Measurements from ENCODE around the gene EPHA4.
"Not testable (repeated sequence)": the region's sequence is repeated elsewhere in the genome, so short reads cannot be mapped to it uniquely, and the experiment has no call there.

EPHA4 gene

DNA sequence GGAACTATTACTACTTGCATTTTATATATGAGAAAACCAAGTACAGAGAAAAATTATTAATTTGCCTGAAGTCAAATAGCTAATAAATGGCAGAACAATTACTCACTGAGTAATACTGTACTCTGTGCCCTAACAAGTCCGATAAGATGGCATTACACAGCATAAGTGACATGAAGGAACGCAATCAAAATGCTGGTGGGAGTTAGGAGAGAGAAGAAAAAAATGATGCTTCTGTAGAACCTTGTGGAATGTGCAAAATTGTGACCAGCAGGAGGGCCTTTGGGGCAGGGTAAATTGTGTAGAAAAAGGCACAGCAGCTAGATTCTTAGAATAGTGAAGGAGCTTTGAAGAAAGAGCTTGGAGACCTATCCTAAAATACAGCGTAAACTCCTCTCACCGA, 32.9 kb downstream of the EPHA4 start:
- DNase-seq (ENCODE audit: low spot score) = no peak

DNA sequence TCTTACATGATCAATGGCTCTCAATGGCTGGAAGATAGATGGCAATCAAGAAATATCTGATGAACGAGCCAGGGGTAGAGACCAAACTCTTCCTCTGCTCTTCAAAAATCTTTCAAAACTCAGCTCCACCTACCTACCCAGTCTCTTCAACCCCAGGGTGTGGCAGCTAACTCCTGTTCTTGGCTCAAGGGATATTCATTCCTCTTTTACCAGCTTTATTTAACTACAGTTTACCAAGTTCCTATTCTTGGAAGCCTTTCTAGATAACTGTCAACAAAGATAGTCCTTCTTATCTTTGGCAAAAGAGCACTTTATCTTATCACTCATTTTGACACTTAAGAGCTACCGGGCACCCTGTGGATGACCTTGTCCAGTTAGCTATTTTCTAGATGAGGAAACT, 36.3 kb downstream of the EPHA4 start:
- no peak for DNase-seq (ENCODE audit: low spot score)

DNA sequence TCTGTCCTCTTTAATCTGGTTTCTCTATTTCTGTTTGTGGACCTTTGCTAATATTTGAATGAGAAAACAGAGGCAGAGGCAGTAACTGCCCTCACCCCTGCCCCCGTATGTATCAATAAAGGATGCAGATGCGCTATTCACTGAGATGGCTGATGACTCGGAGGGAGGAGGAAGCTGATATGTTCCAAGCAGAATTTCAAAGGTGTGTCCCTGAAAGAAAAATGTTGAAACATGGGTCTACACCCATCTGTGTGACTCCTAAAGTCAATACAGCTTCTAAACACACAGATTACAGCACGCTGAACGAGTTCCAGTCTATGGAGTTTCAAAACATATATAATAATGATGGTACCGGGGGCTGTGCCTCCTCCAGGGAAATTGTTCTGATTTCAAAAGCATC, 38.8 kb downstream of the EPHA4 start:
- no peak for DNase-seq (ENCODE audit: low spot score)

DNA sequence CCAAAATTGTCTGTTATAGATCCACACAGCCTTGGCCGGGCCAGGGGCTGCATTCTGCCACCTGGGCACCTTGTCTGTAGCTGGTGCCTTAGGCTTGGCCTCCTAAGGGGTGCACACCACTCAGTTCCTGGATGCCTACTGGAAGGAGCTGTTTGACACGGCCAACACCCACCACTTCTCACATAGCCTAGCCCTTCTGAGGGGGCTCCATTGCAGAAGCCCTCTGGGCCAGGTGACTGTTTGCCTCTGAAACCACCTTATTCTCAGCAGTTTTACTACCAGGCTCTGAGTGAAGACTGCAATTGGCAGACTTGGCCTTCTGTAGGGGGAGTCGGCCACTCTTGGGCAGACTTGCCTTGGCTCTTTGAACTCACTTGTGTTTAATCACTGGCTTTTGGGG, 39.5 kb downstream of the EPHA4 start:
- DNase-seq (ENCODE audit: low spot score) = no peak

DNA sequence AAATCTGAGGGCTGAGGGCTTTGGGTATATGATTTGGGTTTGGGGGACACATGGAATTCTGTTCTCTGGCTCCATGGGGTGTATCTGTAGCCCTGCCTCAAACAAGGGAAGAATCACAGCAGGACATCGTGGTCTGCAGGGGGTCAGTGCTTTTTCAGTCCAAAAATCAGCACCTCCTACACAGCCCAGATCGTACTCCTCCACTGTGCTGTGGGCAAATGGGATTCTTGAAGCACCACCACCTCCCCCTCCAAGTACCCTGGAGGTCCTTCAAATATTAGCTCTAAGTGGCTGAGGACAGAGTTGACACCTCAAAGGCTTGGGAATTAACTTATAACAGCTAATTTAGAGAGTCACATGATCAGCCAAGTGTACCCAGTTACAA, 41.5 kb downstream of the EPHA4 start:
- DNase-seq (ENCODE audit: low spot score) = no peak

DNA sequence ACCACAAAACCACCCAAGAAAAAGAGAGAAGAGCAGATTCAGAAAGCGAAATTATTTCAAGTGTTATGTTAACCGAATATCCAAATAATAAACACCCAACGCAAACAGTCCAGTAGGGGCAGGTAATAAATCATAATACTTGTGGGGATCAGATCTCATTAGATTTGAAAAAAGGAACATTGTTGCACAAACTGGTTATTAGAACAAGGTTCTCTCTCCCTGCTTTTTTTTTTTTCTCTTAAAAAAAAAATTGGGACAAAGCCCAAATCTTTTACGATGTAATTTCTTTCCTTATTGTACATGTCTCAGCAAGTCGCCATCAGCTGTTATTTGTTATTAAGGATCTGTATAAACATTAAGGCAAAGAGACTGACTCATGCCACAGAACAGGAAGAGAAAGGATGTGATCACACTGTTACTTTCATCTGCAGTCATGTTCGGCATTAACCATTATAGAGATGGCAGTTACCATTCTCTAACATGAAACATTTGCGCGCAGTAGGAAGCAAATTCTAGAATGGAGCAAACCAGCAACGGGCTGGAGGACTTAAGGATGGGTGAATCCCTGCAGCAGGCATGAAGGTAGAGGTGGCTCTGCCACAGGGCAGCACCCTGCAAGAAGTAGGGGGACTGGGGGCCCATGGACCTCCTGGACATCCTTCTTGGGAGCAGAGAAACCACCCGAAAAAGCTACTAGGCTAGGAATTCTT, 42.0 kb downstream of the EPHA4 start:
- DNase-seq (ENCODE audit: low spot score) = no peak

DNA sequence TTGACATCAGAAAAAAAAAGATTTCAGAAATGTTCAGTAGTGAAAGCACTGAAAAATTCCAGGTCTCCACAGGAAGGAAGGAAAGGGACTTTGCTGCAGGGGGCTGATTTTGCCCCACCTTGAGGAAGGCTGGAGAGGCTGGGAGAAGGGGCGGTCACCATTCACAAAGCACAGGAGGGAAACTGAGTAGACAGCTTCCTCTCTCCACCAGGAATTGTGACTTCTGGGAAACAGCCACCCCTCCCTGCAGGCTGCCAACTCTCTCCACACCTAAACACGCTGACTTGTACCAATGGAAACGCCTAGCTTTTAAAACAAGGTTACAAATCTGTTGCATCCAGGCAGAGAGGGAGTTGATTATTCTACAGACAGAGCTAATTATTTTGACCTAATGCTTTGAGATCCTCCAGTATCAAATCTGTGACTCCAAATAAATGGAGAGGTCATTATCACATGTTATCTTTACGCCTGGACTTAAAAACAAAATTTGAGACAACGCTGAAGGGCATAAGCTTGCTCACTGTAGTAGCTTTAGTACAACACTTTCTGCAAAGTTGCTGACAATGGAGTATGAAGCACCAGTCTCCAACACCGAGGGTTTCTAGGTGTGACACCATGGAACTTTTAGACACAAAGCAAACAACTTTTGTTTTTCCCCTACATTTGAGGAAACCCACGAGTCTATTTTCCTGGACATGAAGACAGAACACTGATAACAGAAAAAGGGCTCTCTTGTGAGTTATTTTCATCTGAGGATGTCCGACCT, 42.7 kb downstream of the EPHA4 start:
- no peak for DNase-seq (ENCODE audit: low spot score)

- no peak for DNase-seq (ENCODE audit: low spot score)
These were observed 44.3 kb downstream of the EPHA4 start for GRCh38 chr2:221527776-221528309.

DNA sequence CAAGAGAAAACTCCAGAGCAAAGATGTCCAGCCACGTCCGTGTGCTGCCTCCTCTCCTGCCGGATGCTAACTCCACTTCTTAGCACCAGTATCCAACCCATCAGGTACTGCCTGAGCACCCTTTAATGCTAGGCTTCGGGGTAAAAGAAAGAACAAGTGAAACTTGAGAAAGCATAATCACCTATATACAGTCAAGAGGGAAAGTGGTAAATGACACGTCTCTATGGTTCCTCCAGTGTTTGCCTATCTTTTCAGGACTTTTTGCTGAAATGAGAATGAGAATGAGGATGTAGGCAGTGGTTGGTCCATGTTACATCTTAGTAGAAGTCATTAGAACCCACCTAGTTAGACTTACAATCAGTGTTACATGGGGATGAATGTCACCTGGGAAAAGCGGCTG, 47.9 kb downstream of the EPHA4 start:
- no peak for DNase-seq (ENCODE audit: low spot score)

DNA sequence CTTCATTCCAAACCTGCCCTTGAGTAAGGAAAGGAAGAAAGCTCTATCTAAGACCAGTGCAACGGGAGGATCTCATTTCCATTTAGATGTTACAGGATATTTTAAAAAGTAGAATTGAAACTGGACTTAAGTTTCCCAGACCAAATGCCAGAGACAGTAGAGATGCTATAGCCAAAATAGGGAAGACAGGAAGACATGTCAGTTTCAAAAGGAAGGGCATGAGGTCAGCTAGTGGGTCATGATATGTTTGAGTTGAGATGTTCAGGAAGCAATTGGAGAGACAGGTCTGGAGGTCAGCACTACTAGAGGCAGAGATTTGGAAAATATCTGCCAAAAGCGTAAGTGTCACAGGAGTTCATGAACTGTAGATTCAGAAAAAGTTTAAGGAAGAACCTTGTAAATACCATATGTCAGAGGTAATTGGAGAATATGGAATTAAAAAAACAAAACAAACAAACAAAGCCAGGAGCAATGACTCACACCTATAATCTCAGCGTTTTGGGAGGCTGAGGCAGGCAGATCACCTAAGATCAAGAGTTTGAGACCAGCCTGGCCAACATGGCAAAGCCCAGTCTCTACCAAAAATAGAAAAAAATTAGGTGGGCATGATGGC, 50.8 kb downstream of the EPHA4 start:
- no peak for DNase-seq (ENCODE audit: low spot score)

DNA sequence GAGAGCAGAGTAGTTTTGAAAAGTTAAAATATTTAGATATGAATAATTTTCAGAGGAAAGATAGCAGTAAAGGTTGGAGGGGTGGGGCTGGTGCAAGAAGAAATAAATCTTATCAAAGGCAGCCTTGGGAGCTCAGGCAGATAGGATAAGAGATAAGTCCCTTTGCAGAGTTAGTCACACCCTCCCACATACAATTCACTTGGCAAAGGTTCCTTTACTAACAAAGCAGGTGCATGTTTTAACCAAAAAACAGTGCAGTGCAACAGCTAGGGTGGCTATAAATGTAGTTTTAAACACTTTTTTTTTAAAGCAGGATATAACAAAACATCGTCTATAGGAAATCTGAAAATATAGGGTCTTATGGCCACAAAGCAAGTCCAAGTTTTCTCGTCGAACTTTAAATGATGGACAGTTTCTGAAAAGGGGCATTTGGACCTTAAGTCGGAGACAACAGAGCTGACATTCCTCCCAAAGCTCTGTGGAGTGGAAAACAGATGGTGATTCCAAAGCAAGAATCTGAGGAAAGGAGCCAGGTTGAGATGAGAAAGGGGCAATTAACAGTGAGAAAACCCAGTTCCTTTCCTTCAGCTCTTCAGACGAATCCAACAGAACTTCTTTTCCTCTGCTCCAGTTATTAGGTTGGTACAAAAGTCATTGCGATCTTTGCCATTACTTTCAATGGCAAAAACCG, 53.0 kb downstream of the EPHA4 start:
- DNase-seq (ENCODE audit: low spot score) = no peak

DNA sequence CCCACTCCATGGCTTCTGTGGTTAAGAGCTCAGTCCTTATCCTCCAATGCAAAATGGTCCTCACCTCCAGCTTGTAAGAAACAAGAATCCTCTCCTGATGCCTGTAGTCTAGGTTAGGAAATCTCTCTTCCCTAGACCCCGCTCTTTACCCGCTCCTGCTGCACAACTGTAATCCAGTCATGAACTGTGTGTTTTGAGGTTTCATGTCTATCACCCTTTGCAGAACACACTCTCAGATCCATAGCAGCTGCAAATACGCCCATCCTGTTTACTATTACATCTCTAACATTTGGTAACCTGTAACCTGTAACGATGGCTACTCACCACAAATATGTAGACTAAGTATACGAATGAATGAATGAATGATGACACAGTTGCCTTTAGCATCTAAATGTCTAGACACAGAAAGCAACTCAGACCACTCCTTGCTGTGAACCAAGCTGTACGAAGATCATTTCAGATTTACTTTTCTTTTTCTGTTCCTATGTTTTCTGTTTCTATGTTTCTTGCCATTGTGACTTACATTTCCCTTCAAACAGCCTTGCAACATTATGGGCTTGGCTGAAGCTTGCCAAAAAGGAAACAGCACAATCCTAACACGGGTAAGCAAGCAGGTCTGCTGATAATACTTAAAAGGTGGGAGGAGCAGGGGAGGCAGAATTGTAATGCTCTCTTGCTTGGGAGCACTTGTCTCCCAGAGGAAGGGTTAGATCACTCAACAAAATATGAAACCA, 53.7 kb downstream of the EPHA4 start:
- DNase-seq (ENCODE audit: low spot score) = no peak

DNA sequence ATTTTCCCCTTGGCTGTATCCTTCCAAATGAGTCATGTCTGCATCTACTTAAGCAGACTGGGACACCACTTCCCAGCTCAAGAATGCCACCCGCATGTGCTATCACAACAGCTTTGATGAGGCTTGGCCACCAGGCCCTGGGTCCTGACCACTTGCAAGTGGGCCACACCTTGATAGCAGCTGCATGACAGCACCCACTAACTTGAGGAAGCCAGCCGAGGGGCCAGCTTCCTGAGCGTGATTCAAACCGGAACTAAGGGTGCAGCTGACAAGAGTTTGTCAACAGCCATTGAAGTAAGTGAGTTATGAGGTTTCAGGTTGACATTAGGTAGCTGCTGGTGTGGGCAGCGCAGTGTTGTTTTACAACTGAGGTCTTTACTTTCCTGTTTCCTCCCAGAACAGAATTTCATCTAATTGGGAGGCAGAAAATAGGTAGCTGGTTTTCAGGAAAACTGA, 54.4 kb downstream of the EPHA4 start:
- DNase-seq (ENCODE audit: low spot score) = no peak

GRCh38 chr2:221517146-221517695, 54.9 kb downstream of the EPHA4 start:
- DNase-seq (ENCODE audit: low spot score) = no peak

DNA sequence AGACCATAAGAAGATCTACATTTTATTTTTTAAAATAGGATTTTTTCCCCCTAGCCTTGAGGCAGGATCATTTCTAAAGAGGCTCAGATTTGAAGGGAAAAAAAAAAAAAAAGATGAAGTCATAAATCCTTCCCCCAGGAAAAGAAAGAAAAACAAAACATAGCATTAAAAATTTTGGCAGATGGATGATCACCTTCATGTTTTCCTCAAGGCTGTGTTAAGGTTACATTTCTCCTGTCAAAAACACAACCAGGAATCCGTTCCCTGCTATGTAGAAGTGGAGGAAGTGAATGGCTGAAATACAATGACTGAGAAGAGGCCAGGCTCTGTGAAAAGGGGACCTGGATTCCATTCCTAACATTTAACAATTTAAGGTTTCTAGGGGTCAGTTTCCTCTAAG, 56.2 kb downstream of the EPHA4 start:
- no peak for DNase-seq (ENCODE audit: low spot score)

- no peak for DNase-seq (ENCODE audit: low spot score)
These were observed 57.6 kb downstream of the EPHA4 start for GRCh38 chr2:221514305-221515040.

DNA sequence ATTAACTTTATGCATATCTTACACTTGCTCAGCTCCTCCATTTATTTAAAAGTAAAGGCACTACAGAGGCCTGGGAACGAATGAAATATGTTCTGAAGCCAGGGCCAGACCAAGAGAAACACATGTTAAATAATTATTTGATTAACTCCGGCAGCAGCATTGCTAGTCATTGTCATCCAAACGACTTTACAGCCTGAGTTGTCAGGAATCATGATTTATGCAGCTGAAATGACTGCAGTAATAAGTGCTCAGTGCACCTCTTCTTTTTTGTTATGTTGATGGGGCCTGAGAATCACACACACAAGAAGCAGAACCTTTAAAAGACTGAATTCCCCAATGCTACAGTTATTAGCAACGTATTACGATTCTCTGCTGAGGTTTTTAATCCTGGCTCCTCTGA, 58.9 kb downstream of the EPHA4 start:
- DNase-seq (ENCODE audit: low spot score) = no peak

- DNase-seq (ENCODE audit: low spot score) = not testable (repeated sequence)
These were observed 60.8 kb downstream of the EPHA4 start for GRCh38 chr2:221511325-221511724.

DNA sequence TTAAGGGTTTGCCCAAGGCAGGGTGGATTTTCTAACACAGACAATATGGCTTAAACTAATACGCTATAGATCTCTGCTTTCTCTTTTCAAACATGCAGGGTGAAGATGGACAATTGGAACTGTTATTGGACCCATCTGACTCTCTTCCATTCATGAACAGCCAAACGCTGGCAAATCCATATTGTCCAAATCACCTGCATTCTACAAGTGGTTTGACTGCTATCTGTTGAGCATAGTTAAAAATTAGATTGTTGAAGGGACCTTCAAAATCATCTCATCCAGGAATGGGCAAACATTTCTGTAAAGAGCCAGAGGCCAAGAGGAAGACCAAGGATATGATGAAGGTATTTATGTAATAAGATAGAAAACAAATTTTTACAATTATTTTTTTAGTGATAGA, 65.6 kb downstream of the EPHA4 start:
- no peak for DNase-seq (ENCODE audit: low spot score)

GRCh38 chr2:221505605-221506004, 66.5 kb downstream of the EPHA4 start:
- no peak for DNase-seq (ENCODE audit: low spot score)

- DNase-seq (ENCODE audit: low spot score) = no peak
These were observed 67.2 kb downstream of the EPHA4 start for GRCh38 chr2:221504905-221505304.
